Stimulated activated CD8-positive, alpha-beta memory T cell treated with anti-CD3 and anti-CD28 coated beads, Interleukin-4, amount 100 ng/mL, for 24 hours (primary cell): ENCODE results near the gene DENND1A.
"Not testable (repeated sequence)": the region's sequence is repeated elsewhere in the genome, so short reads cannot be mapped to it uniquely, and the experiment has no call there.

ENCODE experiments used
- DNase-seq: peaks from one replicate; pipeline ENCODE4 v3.0.0-alpha.2; 2020; ENCODE audit warnings: low read depth

The DENND1A gene

GRCh38 chr9:123335193-123335985 is 594.5 kb downstream of the DENND1A start:
- no peak for DNase-seq

DNA sequence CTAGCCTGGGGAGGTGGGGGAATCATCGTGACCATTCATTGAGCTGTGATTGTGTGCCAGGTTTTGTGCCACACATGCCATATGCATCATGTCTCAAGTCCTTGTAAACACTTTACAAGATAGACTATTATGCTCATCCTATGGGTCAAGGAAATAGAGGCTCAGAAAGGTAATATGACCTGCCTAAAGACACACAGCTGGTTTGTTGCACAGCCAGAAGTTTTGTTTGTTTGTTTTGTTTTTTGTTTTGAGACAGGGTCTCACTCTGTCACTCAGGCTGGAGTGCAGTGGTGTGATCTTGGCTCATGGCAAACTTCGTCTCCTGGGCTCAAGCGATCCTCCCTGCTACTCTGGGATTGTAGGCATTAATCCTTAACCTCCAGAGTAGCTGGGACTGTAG is 595.3 kb downstream of the DENND1A start:
- DNase-seq, result no peak

DNA sequence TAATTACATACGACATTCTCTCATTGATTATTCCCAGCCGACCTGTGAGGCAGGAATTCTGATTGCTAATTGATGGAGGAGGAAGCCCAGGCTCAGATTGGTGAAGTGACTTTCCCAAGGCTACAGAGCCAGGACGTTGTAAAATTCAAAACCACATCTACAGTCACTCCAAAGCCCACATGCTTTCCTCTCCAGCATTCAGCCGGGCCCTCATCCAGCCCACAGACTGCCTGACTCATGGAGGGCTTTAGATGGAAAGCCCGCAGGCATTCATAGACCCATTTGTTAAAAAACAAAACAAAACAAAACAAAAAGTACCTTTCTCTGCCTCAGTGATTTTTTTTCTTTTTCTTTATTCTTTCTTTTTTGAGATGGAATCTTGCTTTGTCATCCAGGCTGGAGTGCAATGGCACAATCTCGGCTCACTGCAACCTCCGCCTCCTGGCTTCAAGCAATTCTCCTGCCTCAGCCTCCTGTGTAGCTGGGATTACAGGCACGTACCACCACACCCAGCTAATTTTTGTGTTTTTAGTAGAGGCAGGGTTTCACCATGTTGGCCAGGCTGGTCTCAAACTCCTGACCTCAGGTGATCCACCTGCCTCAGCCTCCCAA is 596.8 kb downstream of the DENND1A start:
- not testable (repeated sequence) for DNase-seq

DNA sequence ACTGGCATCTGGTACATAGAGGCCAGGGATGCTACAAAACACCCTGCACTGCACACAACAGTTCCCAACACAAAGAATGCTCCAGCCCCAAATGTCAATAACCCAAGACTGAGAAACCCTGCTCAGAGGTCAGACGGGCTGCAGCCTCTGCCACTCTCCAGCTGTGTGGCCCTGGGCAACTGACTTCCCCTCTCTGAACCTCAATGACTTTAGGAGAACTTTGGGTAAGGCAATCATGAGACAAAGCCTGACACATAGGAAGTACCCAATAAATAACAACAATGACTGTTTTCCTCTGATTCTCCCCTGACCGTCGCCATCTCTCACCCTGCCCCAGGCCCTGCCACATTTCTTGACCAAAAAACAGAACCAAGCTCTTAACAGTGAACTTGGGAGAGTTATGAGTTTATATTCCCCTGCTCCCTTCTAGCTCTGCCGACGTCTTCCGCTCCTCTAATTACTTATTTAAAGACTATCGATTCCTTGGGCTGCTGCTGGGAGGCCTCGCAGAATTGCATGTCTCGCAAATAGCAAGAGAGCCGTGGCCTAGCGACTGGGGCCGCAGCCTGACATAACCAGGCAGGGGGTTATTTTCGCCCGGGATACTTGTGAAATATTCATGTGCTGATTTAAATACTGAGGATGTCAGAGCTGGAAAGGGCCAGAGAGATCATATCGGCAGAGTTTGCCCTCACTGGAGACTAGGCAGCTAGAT is 598.4 kb downstream of the DENND1A start:
- no peak for DNase-seq
